NCI-H128 (cell line): ENCODE measurements around the gene PPP1R10.

Source experiments
- DNase-seq: peaks from one replicate; lab custom pipeline; 2025; ENCODE audit not compliant: unreplicated experiment; lab: John Stamatoyannopoulos, UW

The PPP1R10 gene

GRCh38 chr6:30625511-30625910, 8.5 kb upstream of the PPP1R10 start:
- DNase-seq: no peak

- no peak for DNase-seq
Measured at GRCh38 chr6:30619561-30619960, 2.5 kb upstream of the PPP1R10 start.

GRCh38 chr6:30618270-30618797, 1.3 kb upstream of the PPP1R10 start:
- DNase-seq: no peak

GRCh38 chr6:30617565-30618269, 674 bp upstream of the PPP1R10 start, which contains the start of gene MRPS18B:
TSS of gene MRPS18B (plus strand) at chr6:30617840. CDS start at chr6:30617866, 26 bp downstream.
- peak; percentile 97 for DNase-seq

- peak; percentile 17 for DNase-seq
Measured at GRCh38 chr6:30615958-30616810, 859 bp downstream of the PPP1R10 start.

GRCh38 chr6:30615219-30615957, 1.7 kb downstream of the PPP1R10 start:
- DNase-seq: peak; percentile 40

GRCh38 chr6:30614843-30615218, 2.2 kb downstream of the PPP1R10 start:
- DNase-seq: peak; percentile 87

GRCh38 chr6:30614044-30614842, 2.8 kb downstream of the PPP1R10 start:
- no peak for DNase-seq

- no peak for DNase-seq
Measured at GRCh38 chr6:30613251-30614043, 3.6 kb downstream of the PPP1R10 start.

- DNase-seq: no peak
Measured at GRCh38 chr6:30612687-30613248, 4.3 kb downstream of the PPP1R10 start.

GRCh38 chr6:30612213-30612612, 4.8 kb downstream of the PPP1R10 start:
- DNase-seq: no peak

- DNase-seq: no peak
Measured at GRCh38 chr6:30611856-30612194, 5.2 kb downstream of the PPP1R10 start.

GRCh38 chr6:30611150-30611855, 5.7 kb downstream of the PPP1R10 start:
- DNase-seq: no peak

- DNase-seq: no peak
Measured at GRCh38 chr6:30610065-30610464, 7.0 kb downstream of the PPP1R10 start.

GRCh38 chr6:30603961-30604360, 13.1 kb downstream of the PPP1R10 start:
- DNase-seq: no peak

- DNase-seq: no peak
Measured at GRCh38 chr6:30601815-30602641, 15.0 kb downstream of the PPP1R10 start.

GRCh38 chr6:30601436-30601814, 15.6 kb downstream of the PPP1R10 start:
- no peak for DNase-seq

GRCh38 chr6:30600451-30600961, 16.5 kb downstream of the PPP1R10 start:
- DNase-seq: no peak
